ENCODE results near the gene ELANE.

The ELANE gene

DNA sequence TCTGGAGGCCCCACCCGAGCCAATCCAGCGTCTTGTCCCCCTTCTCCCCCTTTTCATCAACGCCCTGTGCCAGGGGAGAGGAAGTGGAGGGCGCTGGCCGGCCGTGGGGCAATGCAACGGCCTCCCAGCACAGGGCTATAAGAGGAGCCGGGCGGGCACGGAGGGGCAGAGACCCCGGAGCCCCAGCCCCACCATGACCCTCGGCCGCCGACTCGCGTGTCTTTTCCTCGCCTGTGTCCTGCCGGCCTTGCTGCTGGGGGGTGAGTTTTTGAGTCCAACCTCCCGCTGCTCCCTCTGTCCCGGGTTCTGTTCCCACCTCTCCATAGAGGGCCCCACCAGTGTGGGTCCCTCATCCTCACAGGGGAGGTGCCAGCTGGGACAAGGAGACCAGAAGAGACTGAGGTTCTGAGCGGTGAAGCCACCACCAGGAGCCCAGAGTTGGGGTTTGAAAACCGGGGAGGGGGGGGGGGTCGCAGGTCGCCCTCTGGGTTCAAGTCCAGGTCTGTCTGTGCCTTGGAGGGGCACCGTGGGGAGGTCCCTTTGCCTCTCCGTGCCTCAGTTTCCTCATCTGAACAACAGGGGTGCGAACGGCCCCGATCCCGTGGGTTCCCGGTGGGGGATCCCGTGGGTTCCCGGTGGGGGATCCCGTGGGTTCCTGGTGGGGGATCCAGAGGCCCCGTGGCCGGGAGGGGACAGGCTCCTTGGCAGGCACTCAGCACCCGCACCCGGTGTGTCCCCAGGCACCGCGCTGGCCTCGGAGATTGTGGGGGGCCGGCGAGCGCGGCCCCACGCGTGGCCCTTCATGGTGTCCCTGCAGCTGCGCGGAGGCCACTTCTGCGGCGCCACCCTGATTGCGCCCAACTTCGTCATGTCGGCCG is at the start of gene ELANE:
Gene ELANE (plus strand): TSS at position 168 of the 878 bp plus-strand sequence. CDS start 26 bp downstream, at position 194.
- DNase-seq = no peak

DNA sequence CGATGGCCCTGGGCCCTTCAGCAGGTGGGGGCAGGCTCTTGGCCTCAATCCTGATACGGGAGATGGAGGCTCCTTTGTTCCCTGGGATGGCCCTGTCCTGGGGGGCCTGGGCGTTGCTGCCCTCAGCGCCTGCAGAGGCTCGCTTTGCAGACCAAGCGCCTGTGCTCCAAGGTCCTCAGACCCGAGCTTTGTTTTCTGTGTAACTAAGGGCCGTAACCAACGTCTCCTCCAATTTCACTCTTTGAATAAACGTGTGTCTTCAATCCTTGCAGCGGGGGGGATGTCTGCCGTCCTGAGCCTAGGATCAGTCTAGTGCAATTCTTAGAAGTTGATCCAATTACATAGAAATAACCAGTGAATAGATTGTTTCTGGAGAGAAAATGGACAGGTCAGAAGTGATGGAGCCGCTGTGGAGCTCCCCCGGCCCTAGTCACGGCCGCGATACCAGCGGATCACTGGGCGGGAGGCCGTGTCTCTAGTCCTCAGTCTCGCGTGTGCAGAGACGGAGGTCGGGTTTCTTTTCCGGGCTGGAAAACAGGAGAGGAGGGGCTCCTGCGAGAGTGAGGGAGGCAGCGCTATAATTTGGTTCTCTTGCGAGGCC is 49.5 kb upstream of the ELANE start:
- no peak for DNase-seq

DNA sequence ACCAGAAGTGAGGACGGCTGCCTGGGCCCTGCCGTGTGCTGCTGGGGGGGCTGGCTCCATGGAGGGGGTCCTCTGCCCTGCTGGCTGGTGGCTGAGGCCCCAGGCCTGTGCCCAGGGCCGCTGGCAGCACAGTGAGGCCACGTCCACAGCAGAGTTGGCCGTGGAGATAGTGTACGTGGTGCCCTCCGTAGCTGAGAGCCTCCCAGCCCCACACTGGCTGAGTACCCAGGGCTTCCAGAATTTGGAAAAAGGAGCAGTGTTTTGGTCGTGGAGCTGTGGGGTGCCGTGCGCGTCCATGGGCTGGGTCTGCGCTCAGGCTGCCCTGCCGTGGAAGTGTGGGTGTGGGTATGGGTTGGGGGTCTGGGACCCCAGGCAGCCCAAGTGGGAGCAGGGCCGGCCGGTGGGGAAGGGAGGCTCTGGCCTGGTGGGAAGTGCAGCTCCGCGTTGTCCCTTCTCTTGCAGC is 49.0 kb upstream of the ELANE start:
- no peak for DNase-seq

DNA sequence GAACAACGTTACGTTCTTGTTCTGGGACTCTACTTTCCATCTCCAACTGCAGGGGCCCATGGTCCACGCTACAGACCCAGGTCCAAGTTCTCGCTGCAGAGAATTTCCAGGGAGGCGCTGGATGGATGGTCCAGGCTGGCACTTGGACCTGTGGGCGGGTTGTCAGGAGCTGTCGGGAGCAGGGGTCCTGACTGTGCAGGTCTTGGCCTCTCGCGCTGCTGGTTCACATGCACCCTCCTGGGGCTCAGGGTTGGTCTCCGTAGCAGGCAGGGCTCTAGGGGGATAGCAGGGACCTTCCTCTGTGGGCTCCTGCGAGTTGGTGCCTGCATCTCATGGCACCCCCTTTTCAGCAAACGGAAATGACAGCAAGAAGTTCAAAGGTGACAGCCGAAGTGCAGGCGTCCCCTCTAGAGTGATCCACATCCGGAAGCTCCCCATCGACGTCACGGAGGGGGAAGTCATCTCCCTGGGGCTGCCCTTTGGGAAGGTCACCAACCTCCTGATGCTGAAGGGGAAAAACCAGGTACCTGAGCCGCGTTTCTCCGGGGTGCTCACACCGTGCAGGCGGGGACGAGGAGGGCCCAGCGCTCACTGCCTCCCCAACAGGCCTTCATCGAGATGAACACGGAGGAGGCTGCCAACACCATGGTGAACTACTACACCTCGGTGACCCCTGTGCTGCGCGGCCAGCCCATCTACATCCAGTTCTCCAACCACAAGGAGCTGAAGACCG is 48.3 kb upstream of the ELANE start:
- no peak for DNase-seq

DNA sequence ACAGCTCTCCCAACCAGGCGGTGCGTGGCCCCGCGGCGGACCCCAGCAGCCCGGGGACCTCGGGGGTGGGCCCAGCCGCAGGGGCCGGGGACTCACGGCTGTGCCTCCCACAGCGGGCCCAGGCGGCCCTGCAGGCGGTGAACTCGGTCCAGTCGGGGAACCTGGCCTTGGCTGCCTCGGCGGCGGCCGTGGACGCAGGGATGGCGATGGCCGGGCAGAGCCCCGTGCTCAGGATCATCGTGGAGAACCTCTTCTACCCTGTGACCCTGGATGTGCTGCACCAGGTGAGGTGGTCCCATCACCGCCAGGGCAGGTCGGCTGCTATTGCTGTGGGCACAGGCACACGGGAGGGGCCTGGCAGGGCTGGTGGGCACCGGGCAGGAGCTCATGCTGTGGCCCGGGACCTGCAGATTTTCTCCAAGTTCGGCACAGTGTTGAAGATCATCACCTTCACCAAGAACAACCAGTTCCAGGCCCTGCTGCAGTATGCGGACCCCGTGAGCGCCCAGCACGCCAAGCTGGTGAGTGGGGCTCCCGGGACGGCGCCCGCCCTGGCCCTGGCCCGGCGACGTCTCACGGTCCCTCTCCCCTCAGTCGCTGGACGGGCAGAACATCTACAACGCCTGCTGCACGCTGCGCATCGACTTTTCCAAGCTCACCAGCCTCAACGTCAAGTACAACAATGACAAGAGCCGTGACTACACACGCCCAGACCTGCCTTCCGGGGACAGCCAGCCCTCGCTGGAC is 47.5 kb upstream of the ELANE start:
- no peak for DNase-seq

DNA sequence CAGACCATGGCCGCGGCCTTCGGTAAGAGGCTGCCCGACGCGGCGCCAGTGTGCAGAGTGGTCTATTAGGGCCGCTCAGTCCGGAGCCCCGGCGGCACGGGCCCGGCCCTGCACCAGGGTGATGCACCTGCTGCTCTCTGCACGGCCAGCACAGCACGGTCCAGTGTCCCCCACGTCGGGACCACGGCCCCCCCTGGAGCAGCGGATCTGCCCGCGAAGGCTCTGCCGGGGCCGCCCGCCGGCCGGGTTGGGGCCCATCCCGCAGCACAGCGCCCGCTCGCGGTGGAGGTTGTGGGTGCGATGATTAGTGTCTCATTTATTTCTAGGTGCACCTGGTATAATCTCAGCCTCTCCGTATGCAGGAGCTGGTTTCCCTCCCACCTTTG is 46.9 kb upstream of the ELANE start:
- DNase-seq = no peak

DNA sequence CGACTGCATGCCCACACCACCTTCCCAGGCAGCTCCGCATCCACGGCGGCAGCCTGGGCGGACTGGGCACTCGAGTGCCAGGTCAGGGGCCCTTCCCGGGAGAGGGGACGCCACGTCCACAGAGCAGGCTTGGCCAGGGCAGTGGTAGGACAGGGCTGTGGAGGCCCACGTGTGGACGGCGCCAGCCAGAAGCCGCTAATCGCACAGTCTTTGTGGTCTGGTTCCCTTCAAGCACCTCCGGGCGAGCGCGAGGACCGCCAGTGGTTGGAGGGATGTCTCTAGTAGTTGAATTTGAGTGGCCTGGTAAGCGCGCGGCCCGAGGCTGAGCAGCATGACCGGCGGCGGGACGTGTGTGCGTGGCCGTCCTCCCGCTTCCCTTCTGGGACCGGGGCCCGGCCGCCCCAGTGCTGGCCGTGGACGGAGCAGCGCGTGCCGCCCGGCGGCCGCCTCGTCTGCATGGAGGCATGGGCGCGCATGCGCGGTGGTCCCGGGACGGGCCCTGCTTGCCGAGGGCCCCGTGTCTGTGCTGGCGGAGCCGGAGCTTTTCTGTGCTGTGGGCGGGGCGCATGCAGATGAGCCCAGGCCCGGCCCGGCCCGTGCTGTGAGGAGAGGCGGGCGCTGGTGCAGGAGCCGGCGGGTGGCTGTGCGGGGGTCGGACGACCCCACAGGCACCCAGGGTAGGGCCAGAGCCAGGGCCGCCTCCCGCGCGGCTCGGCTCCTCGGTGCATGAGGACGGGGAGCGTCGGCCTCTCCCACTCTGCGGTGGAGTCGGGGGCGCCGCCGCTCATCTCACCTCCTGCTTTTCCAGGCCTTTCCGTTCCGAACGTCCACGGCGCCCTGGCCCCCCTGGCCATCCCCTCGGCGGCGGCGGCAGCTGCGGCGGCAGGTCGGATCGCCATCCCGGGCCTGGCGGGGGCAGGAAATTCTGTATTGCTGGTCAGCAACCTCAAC is 46.2 kb upstream of the ELANE start:
- DNase-seq = no peak

DNA sequence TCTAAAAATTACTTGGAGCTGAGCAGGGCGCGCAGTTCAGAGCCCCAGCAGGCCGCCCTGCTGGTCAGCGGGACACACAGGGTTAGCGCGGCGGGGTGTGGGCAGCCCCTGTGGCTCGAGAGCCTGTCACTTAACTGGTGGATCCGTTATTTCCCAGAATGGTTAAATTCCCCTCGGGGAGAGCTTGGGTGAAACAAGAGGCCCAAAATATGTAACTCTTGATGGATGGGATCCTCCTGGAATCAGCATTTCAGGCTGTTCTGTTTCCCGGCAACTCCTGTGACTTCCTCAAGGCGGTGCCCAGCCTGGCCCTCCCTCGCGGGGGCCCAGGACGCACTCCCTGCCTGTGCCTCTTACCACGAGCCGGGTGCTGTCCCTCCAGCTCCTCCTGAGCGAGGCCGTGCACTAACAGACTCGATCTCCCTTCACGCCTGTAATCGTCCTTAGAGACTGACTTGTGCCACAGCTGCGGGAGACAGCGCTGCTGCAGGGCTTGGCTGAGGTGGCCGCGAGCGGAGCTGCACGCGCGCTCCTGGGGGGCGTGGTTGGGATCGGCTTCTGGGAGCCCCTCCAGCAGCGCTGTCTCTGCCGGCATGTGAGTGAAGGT is 45.2 kb upstream of the ELANE start:
- no peak for DNase-seq

DNA sequence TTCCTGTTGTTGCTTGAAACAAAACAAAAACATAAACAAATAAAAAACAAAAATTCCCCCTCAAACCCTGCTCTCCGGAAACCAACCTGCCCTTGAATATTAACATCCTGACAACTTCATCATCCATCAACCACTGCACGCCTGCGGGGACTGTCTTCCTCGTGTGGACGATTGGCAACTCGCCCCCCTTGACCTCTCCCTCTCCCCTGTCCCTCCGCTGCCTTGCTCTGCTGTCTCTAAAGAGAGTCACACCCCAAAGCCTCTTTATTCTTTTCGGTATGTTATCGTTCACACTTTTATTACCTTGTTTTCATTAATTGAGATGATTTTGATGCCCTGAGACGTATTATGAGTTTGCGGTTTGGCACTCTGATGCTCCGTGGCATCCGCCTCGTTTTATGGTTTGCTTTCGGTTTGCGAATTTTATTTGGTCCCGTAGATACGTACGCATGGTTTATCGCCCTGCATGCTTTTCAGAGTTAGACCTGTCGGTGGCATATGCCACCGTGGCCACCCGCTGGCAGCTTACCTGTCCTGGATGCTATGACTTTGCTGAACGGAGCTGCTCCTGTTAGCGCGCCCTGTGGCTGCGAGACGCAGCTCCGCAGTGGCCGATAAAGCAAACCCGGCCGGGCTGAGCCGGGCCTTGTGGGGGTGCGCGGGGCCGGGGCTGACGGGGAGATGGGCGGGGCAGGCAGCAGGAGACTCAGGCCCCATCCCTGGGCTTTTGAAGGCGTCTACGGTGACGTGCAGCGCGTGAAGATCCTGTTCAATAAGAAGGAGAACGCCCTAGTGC is 44.3 kb upstream of the ELANE start:
- no peak for DNase-seq

DNA sequence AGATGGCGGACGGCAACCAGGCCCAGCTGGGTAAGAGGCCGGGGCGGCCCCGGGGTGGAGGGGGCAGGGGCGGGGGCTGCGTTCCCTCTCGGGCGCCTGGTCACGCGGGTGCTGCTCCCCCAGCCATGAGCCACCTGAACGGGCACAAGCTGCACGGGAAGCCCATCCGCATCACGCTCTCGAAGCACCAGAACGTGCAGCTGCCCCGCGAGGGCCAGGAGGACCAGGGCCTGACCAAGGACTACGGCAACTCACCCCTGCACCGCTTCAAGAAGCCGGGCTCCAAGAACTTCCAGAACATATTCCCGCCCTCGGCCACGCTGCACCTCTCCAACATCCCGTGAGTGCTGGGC is 43.7 kb upstream of the ELANE start:
- DNase-seq = no peak

DNA sequence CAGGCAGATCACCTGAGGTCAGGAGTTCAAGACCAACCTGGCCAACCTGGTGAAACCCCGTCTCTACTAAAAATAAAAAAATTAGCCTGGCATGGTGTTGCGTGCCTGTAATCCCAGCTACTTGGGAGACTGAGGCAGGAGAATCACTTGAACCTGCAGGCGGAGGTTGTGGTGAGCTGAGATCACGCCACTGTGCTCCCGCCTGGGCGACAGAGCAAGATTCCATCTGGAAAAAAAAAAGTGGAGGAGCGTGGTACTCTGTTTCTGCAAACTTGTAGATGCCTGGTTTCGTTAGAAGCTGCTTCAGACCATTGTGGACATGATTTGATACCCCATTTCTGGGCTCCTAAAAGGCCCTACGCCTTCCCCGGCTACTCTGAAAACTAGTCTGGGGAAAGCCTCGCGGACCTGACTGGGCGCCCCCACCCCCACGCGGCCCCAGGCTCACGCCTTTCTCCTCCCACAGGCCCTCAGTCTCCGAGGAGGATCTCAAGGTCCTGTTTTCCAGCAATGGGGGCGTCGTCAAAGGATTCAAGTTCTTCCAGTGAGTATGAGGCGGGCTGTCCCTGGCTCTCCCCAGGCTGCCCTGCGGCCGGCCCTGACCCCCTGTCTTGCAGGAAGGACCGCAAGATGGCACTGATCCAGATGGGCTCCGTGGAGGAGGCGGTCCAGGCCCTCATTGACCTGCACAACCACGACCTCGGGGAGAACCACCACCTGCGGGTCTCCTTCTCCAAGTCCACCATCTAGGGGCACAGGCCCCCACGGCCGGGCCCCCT is 41.8 kb upstream of the ELANE start:
- no peak for DNase-seq

DNA sequence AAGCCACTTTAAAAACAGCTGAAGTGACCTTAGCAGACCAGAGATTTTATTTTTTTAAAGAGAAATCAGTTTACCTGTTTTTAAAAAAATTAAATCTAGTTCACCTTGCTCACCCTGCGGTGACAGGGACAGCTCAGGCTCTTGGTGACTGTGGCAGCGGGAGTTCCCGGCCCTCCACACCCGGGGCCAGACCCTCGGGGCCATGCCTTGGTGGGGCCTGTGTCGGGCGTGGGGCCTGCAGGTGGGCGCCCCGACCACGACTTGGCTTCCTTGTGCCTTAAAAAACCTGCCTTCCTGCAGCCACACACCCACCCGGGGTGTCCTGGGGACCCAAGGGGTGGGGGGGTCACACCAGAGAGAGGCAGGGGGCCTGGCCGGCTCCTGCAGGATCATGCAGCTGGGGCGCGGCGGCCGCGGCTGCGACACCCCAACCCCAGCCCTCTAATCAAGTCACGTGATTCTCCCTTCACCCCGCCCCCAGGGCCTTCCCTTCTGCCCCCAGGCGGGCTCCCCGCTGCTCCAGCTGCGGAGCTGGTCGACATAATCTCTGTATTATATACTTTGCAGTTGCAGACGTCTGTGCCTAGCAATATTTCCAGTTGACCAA is 41.1 kb upstream of the ELANE start:
- DNase-seq = no peak

DNA sequence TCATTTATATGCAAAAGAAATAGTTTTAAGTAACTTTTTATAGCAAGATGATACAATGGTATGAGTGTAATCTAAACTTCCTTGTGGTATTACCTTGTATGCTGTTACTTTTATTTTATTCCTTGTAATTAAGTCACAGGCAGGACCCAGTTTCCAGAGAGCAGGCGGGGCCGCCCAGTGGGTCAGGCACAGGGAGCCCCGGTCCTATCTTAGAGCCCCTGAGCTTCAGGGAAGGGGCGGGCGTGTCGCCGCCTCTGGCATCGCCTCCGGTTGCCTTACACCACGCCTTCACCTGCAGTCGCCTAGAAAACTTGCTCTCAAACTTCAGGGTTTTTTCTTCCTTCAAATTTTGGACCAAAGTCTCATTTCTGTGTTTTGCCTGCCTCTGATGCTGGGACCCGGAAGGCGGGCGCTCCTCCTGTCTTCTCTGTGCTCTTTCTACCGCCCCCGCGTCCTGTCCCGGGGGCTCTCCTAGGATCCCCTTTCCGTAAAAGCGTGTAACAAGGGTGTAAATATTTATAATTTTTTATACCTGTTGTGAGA is 40.5 kb upstream of the ELANE start:
- no peak for DNase-seq

DNA sequence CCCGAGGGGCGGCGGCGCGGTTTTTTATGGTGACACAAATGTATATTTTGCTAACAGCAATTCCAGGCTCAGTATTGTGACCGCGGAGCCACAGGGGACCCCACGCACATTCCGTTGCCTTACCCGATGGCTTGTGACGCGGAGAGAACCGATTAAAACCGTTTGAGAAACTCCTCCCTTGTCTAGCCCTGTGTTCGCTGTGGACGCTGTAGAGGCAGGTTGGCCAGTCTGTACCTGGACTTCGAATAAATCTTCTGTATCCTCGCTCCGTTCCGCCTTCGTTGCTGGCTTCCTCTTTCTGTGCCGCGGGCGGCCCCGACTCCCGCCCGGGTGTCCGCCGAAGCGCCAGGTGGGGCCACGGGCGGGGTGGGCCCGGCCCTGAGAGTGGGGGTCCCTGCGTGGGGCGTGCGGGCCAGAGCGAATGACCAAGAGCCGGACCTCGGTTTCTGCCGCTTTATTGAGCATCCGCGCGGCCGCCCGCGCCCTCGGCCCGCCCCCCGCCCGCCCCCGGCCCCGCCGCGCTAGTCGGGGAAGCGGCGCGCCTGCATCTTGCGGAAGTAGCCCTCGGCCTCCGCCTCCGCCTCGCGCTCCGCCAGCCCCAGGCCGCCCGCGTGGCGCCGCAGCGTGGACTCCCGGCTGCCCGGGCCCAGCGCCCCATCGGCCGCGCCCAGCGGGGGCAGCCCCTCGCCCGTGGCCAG is 39.9 kb upstream of the ELANE start:
- DNase-seq = no peak

DNA sequence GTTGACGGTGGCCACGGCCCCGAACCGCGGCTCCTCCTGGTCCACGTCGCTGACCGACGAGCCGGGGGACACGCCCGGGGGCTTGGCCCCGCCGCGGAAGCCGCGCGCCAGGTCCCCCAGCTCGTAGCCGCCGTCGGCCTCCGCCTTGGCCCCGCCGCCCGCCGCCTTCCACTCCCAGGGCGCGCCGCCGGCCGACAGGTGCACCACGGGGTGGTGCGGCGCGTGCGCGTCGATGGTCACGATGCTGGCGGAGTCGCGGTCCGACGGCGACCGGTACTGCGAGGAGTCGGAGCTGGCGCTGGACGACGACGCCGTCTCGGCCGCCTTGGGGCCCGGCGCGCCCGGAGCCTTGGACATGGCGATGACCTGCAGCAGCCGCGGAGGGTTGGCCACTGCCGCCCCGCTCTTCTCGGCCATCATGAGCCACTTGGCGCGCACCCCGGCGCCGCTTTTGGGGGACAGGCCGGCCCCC is 39.3 kb upstream of the ELANE start:
- no peak for DNase-seq

DNA sequence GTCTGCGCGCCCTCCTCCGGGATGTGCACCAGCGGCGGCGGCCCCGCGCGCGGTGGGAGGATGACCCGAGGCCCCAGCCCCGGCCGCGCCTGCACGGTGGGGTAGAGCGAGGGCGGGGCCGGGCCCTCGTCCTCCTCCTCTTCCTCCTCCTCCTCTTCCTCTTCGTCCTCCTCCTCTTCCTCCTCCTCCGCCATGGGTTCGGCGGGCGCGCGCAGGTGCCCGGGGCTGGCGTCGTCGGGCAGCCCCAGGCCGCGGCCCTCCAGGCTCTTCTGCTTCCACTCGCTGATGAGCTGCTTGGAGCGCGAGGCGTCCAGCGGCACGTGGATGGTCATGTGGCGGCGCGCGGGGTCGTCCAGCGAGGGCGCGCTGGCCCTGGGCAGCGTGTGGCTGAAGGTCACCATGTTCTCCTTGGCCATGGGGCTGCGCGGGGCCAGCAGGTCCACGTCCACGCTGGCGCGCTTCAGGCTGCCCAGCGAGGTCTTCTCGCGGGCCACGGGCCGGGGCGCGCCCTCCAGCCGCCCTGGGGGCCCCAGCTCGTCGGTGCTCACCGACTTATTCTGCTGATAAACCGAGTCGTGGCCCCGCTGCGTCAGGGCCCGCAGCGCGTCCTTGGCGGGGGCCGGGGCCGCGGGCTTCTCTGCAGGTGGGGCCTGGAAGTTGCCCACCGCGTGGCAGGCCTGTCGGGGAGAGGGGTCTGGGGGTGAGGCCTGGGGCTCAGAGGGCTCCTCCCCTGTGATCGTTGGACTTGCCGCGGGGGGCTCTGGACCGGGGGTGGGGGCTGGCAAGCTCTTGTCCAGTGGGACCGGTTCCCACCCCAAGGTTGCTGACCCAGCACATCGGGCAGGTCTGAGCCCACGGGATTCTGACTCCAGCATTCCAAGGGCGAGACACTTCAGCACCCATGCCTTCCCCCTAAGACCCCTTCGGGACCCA is 38.6 kb upstream of the ELANE start:
- no peak for DNase-seq

Data from kidney glomerular epithelial cell (primary cell).